Fibroblast of the conjunctiva (primary cell): ENCODE measurements around the gene CEP44.
A peak's percentile ranks its signal among the peaks of the same experiment; 100 is the strongest.
"Not testable (repeated sequence)": the region's sequence is repeated elsewhere in the genome, so short reads cannot be mapped to it uniquely, and the experiment has no call there.

Source experiments
- DNase-seq: peaks from one replicate; pipeline ENCODE4 v3.0.0-alpha.2; 2010; ENCODE audit warnings: low read depth

The CEP44 gene

DNA sequence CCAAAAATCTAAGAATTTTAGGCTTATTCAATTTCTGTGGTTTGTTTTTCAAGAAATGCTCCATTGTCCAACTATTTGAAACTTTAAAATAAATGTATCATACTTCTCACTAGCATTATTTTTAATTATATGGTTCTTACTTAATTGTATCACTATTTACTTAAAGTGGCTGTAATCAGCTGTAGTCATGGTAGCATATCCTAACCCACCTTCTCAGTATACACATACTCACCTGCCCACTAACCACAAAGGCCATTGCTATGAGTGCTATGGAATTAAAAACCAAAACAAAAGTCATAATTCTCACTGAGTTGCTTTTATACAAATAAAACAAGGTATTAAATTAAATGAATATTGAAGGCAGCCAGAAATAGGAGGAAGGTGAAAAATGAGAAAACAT is 5.2 kb upstream of the CEP44 start:
- no peak for DNase-seq

DNA sequence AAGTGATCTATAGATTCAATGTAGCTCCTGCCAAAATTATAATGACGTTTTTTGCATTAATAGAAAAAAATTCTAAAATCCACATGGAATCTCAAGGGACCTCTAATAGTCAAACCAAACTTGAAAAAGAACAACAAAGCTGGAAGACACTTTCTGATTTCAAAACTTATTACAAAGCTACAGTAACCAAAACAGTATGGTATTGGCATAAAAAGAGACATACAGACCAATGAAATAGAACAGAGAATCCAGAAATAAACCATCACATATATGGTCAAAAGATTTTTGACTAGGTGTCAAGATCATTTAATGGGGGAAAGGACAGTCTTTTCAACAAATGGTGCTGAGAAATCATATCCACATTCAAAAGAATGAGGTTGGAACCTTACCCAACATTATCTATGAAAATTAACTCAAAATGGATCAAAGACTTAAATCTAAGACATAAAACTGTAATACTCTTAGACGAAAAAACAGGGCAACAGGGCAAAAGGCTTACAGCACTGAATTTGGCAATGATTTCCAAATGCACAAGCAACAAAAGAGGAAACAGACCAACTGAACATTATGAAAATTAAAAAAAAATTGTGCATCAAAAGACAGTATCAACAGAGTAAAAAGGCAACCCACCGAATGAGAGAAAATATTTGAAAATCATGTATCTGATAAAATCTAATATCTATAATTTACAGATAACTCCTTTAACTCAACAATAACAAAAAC is 4.1 kb upstream of the CEP44 start:
- DNase-seq, result no peak

GRCh38 chr4:174281182-174281737 is 2.5 kb upstream of the CEP44 start:
- no peak for DNase-seq

GRCh38 chr4:174281901-174282300 is 1.8 kb upstream of the CEP44 start:
- no peak for DNase-seq

- peak; percentile 90 for DNase-seq
Observed at GRCh38 chr4:174282836-174283506, 740 bp upstream of the CEP44 start.

- no peak for DNase-seq
Observed at GRCh38 chr4:174284487-174284886, 776 bp downstream of the CEP44 start.

DNA sequence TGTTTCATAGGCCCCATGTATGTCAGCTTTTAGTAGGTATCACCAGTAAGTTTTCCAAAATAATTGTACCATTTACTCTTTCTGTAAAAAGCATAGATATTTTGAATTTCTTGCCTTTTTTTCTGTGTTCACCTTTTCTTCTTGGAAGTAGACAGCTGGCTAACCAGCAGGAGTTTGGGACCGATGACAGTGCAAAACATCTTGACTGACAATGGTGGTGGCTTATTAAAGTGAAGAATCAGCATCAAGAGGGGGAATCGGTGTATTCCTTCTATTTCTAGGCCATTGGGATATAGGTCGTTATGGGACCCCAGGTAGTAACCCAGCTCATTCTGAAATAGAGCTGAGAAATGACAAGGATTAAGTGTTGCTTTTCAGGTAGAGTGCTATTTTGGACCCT is 3.2 kb downstream of the CEP44 start:
- DNase-seq, result no peak

GRCh38 chr4:174292473-174292872 is 8.8 kb downstream of the CEP44 start:
- DNase-seq, result no peak

- DNase-seq, result not testable (repeated sequence)
Observed at GRCh38 chr4:174294641-174295040, 10.9 kb downstream of the CEP44 start.

GRCh38 chr4:174295142-174295541 is 11.4 kb downstream of the CEP44 start:
- DNase-seq, result not testable (repeated sequence)

GRCh38 chr4:174303687-174304086 is 20.0 kb downstream of the CEP44 start:
- DNase-seq, result no peak

DNA sequence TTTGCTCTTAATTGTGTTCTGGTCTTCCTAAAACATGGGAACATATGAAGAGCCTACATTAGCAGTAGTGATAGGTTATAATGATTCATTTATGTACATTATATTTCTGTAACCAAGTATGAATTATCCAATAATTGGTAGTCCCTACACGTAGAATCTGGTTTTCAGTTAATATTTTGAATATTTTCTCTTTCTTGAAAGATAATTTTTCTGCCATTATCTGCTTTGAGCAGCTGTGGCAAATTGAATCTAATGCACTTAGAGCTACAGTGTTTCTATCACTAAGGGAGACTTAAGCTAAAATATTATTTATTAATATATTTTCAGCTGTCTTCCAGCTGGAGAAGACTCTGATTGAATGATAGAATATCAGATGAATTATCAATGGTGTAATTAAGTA is 21.0 kb downstream of the CEP44 start:
- DNase-seq, result no peak

DNA sequence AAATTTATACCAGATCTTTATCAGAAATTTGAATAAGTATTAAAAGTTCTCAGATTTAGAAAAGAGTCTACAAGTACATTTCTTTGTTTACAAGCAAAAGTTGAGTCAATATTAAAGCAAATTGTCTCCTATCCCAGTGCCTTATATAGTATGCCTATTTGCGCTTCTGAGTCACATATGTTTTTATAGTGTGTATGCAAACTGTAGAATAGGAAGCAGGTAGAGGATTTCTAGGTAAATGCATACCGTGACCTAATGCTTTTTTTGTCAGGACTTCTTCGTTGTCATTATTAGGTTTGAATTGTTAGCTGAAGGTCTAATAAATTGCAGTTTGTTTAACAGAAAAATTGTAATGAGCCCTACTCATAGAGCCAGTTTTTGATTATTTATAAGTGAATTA is 22.2 kb downstream of the CEP44 start:
- no peak for DNase-seq

- DNase-seq, result no peak
Observed at GRCh38 chr4:174307694-174308093, 24.0 kb downstream of the CEP44 start.

- no peak for DNase-seq
Observed at GRCh38 chr4:174312993-174313392, 29.3 kb downstream of the CEP44 start.

DNA sequence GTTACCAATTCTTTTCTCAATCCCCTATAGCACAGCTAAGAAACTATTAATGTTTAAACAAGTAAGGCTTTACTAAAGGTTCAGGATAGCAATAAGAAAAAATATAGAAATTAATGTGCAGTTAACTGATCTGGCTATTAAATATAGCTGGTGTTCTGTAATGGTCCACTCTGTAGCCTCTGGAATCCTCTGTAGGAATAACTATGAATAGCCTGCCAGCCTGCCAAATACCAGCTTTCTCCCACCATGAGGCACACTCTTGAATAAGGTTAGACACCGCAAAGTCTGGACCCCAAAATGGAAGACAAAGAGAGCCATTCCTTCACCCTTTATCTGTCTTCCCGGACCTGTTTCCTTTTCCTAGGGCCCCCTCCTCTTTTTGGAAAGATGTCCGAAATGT is 30.6 kb downstream of the CEP44 start:
- no peak for DNase-seq

DNA sequence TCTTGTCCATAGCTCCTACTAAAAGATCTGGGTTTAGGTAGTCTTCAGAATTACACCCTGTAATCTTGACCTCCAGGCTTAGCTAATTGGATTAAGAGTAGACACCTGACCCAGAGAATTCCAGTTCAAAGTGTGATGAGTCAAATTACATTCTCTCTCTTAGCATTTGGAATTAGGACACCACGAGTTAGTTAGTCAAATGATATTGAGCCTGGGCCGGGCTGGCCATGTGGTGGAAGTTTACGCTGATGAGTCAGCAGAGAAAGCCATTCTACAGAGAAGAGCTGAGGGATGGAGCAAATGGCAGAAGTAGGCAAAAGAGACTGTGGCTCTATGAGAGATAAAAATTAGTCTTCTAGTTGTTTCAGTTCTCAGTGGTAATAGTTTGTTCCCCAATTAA is 31.1 kb downstream of the CEP44 start:
- no peak for DNase-seq

DNA sequence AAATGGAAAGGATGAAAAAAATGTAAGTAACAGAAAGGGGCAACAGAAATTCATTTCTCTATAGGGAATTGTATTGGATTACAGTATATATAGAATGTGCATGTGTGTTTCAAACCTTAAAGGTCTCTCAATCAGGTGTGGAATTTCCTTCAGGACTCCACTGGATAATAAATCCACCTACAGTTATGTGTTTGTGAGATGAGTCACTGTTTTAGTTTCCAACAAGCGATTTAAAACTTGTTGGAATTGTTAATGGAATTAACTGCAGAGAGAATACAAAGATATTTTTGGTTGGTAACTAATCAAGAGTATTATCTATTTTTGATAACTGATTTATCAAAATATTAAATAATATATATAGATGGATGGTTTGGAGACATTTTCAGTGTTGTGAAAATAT is 32.8 kb downstream of the CEP44 start:
- DNase-seq, result no peak

DNA sequence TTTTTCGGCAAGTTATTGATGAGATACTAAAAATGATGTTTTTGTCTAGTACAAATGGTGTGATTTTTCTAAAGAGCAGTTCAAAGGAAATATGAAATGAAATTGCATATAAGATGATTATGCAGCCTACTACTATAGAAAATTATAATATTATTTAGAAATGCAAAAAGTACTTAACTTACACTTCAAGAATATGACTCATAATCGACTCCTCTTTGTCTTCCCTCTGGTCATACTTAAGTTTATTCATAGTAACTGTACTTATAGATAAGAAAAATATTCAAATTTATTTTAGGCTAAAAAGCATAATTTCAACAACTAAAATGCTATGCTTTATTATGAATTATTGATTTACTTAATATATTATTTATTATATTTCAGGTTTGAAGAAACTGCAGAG is 33.2 kb downstream of the CEP44 start:
- no peak for DNase-seq

DNA sequence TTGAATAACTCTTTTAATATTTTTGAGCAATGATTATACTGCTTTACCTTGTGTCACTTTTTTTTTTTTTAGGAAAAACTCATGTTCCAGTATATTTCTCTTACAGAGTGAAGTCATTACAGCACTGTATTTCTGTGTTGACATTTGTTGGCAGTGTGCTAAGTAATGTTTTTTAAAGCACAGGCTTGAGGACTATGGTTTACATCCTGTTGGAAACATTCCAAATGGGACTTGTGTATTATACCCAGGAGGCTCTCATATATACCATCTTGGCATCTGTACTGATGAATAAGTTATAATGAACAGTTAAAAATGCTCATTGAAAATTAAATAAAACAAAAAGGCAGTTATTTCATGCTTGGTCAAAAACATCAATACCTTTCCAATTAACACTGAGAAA is 33.8 kb downstream of the CEP44 start:
- DNase-seq, result no peak

DNA sequence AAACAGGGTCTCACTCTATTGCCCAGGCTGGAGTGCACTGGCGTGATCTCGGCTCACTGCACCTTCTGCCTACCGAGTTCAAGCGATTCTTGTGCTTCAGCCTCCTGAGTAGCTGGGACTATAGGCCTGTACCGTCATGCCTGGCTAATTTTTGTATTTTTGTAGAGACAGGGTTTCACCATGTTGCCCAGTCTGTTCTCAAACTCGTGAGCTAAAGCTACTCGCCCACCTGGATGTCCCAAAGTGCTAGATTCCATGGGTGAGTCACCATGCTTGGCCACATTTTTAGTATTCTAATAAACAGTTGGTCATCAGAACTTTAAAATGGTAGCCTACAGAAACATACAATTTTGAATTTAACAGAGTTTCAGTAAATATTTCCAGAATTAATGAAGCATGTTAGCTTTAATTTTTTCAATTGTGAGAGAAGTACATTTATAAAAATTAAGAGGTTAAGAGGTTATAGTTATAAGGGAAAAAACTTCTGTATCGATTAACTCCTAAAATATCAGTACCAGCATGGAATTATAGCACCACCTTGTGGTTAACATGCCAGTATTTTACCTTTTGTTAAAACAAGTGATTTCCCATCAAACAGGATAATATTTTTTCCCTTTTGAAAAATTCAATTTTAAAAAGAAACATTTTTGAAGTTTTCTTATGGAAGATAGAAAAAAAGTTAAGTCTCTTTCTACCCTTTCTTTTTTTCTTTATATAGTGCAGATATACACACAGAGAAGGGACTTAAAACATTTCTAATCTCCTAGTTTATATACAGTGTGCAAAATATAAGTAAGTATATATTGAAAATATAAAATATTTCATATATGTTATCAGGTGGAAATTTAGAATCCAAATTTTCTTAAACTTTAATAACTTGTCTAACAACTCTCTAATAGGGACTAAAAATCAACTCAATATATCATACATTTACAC is 35.4 kb downstream of the CEP44 start:
- no peak for DNase-seq

DNA sequence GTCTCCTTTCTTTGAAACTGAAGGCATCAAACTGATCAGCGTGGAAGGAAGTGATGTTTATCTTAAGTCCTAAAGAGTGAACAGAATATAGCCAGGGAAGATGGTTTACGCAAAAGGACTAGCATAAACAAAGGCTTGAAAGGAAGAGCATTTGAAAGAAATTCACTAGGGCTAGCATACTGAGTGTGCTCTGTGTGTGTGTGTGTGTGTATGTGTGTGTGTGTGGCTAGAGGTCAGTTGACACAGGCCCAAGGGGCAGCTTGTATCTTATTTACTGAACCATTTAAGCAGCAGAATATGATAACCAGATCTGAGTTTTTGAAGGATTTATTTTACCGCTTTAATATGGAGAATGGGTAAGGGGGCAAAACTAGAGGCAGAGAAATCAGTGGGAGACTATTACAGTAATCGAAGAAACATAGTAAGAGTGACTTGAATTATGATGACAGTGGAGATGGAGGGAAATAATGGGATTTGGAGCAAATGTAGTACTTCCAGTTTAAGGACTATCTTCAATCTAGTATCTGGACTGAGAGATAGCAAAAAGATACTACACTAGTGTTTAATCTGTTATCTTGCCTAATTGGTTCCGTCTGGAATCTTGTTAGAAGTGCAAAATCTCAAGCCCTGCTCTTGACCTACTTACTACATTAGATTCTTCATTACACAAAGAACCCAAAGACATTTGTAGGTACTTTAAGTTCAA is 36.9 kb downstream of the CEP44 start:
- DNase-seq, result no peak
